Colonic mucosa (tissue), 4 donors: ENCODE data around the gene GLRA3. TPM values are rescaled to one million over a fixed set of nuclear protein-coding genes. Genes with fewer than 3 reads are reported as not detected.

Experiments
- DNase-seq: peaks from one replicate; pipeline ENCODE4 v3.0.0-alpha.2; 2020
- H3K27ac ChIP-seq: fragments of 200-600 bp; one replicate; pipeline ENCODE4 v1.8.0; 2021
- H3K27me3 ChIP-seq: fragments of 200-600 bp; one replicate; pipeline ENCODE4 v1.8.0; 2021
- H3K36me3 ChIP-seq: fragments of 200-600 bp; one replicate; pipeline ENCODE4 v1.8.0; 2021
- H3K4me1 ChIP-seq: fragments of 200-600 bp; one replicate; pipeline ENCODE4 v1.8.0; 2021; ENCODE audit warnings: mild to moderate bottlenecking
- H3K4me3 ChIP-seq: fragments of 200-600 bp; one replicate; pipeline ENCODE4 v1.8.0; 2021
- H3K9ac ChIP-seq, 2 donors: one replicate each; pipeline ENCODE4 v1.7.0; 2013; ENCODE audit warnings: control low read depth in 2 of 2, low read depth in 2 of 2, low read length in 2 of 2
- H3K9me3 ChIP-seq: fragments of 200-600 bp; one replicate; pipeline ENCODE4 v1.8.0; 2021
- CTCF ChIP-seq: fragments of 200-600 bp; IDR thresholded peaks from one replicate; pipeline ENCODE4 v1.8.0; 2022; ENCODE audit warnings: antibody characterized with exemption, mild to moderate bottlenecking
- intact Hi-C: fragments of 100-400 bp; cut with DNase I; formaldehyde crosslinking; loops from one replicate; pipeline ENCODE4 v1.14.1; 2022
- total RNA-seq, 2 donors: library from RNA; stranded (reverse); fragmentation: NEBNext Ultra II Directional in 1 of 2; extraction: Animal tissue kit (Norgen Biotek cat#: 25700) in 1 of 2; gene quantifications; one replicate each; pipeline ENCODE4 v1.2.1, GENCODE V29; 2021
- donor health status: healthy.
- donor health status: DM: no; HTN: no; CAD: no.
- donor health status: DM: no; HTN: no; CAD: no.

GLRA3 gene
- total RNA-seq, 2 donors from 2014 or later = not detected

- no peak overlapping the region for H3K9ac ChIP-seq
- DNase-seq = no peak
- no peaks in the 10 kb centered on the region for H3K4me1 ChIP-seq
- intact Hi-C loops = no loop called here
- H3K9me3 ChIP-seq = no peaks in the 10 kb centered on the region
- H3K4me3 ChIP-seq = no peak overlapping the region
- no peak for TF ChIP-seq CTCF
- no peak overlapping the region for H3K27ac ChIP-seq
- H3K36me3 ChIP-seq = no peaks in the 10 kb centered on the region
- no peaks in the 10 kb centered on the region for H3K27me3 ChIP-seq
Measured at GRCh38 chr4:174669270-174669669, 159.8 kb downstream of the GLRA3 start.

DNA sequence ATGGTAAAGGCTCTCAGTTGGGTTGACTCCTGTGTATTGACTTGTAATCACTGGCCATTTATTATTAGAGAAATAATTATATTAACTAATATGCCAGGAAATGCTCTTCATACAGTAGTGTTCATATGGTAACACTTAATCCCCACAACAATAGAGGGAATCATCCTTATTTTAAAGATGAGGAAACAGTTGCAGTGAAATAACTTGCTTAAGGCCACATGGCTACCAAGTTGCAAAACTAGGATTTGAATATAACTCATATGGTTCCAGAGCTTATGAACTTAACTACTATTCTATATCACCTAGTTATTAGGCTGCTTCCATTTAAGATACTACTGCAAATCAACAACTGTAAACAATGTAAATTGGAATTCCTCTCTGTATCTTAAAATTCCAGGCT is 163.2 kb downstream of the GLRA3 start:
- no peak for DNase-seq
- H3K9ac ChIP-seq = no peak overlapping the region
- no peaks in the 10 kb centered on the region for H3K9me3 ChIP-seq
- H3K27me3 ChIP-seq = no peaks in the 10 kb centered on the region
- H3K27ac ChIP-seq = no peak overlapping the region
- H3K4me3 ChIP-seq = no peak overlapping the region
- TF ChIP-seq CTCF = no peak
- no peaks in the 10 kb centered on the region for H3K36me3 ChIP-seq
- no peaks in the 10 kb centered on the region for H3K4me1 ChIP-seq
- intact Hi-C loops = no loop called here

DNA sequence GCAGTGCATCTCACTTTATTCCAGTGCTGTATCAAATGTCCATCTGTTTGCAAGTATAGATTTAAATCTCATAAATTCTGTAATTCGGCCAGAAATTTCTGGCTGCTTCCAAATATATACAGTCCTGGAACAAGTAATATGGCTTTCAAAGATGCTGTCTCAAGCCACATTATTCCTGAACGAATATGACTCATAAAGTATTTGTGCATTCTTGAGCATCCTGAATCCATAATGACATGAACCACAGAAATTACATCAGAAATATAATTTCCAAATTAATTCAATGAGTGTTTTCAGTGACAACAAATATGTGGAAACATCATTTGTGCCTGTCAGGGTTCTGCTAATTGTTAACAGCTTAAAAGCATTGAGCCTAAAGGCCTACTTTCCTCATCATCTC is 165.8 kb downstream of the GLRA3 start:
- Histone ChIP-seq H3K4me1 (no peaks in the 10 kb centered on the region), H3K27ac (no peak overlapping the region), H3K27me3 (no peaks in the 10 kb centered on the region), H3K36me3 (no peaks in the 10 kb centered on the region), H3K4me3 (no peak overlapping the region), H3K9me3 (no peaks in the 10 kb centered on the region), H3K9ac (no peak overlapping the region)
- intact Hi-C loops = no loop called here
- DNase-seq = no peak
- TF ChIP-seq CTCF = no peak

DNA sequence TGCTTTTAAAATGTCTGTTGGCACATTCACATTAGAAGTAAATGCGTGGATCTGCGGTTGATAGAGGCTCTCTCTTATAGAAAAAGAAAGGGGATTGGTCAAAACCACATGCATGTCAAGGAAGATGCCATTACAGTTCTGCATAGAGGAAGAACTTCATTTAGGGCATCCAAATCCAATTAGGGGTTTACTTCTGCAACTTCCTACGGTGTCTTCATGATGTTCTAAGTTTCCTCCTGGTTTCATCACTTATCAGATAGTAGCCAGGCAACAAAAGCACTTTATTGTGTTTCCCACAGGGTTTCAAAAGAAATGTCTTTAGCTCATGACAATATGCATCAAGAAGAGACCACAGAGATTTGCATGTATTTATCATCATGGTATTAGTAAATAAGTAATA is 170.8 kb downstream of the GLRA3 start:
- Histone ChIP-seq H3K27ac (no peak overlapping the region), H3K4me3 (no peak overlapping the region), H3K36me3 (no peaks in the 10 kb centered on the region), H3K9me3 (no peaks in the 10 kb centered on the region), H3K9ac (no peak overlapping the region), H3K27me3 (no peaks in the 10 kb centered on the region), H3K4me1 (no peaks in the 10 kb centered on the region)
- no peak for DNase-seq
- intact Hi-C loops = no loop called here
- TF ChIP-seq CTCF = no peak

GRCh38 chr4:174657472-174657871 is 171.6 kb downstream of the GLRA3 start:
- H3K9me3 ChIP-seq = no peaks in the 10 kb centered on the region
- no peak for DNase-seq
- no peak overlapping the region for H3K4me3 ChIP-seq
- H3K9ac ChIP-seq = no peak overlapping the region
- TF ChIP-seq CTCF = no peak
- intact Hi-C loops = no loop called here
- no peaks in the 10 kb centered on the region for H3K36me3 ChIP-seq
- H3K27ac ChIP-seq = no peak overlapping the region
- H3K4me1 ChIP-seq = no peaks in the 10 kb centered on the region
- H3K27me3 ChIP-seq = no peaks in the 10 kb centered on the region

DNA sequence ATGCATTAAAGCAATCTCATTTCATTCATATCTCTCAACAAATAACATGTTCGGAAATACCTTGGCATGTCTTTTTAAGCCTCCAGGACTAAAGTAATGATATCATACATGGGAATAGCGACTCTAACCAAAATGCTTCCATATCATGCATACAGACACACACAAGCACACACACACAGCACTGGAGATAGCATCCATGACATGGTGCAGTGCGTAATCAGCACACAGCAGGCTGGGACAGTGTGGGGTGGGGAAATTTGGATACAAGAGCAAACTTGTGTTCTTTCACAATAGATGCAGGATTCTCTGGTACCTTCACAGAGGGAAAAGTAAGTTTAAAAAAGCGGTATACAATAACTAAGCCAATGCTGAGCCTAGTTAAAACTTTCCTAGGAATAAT is 174.4 kb downstream of the GLRA3 start:
- H3K27ac ChIP-seq = no peak overlapping the region
- intact Hi-C loops = no loop called here

More for the DNA sequence above, 174.4 kb downstream of the GLRA3 start:
- Histone ChIP-seq H3K27me3 (no peaks in the 10 kb centered on the region), H3K36me3 (no peaks in the 10 kb centered on the region), H3K9ac (no peak overlapping the region), H3K9me3 (no peaks in the 10 kb centered on the region), H3K4me3 (no peak overlapping the region), H3K4me1 (no peaks in the 10 kb centered on the region)
- no peak for TF ChIP-seq CTCF
- no peak for DNase-seq
